Right ventricle myocardium inferior (tissue), 1 donor: Measurements from ENCODE around the gene MAPK6. TPM values are rescaled to one million over a fixed set of nuclear protein-coding genes. Genes with fewer than 3 reads are reported as not detected.
"Not testable (repeated sequence)": the region's sequence is repeated elsewhere in the genome, so short reads cannot be mapped to it uniquely, and the experiment has no call there.

Experiments used
- ATAC-seq: fragments of 200-7000 bp; cut with Tn5 transposase; one replicate; pipeline ENCODE4 v1.9.1; 2020; ENCODE audit warnings: mild to moderate bottlenecking, moderate library complexity
- DNase-seq: peaks from one replicate; pipeline ENCODE4 v3.0.0; 2021; ENCODE audit errors: missing footprints
- intact Hi-C: fragments of 100-400 bp; cut with DNase I; formaldehyde crosslinking; loops from one replicate; pipeline ENCODE4 v1.11.0; 2022
- total RNA-seq: library from RNA; stranded (reverse); fragmentation: NEBNext Ultra II Directional; extraction: Animal tissue kit (Norgen Biotek cat#: 25700); gene quantifications from one replicate; pipeline ENCODE4 v1.2.1, GENCODE V29; 2021
- donor health status: DM: no; HTN: yes; CAD: no; lungs with severe emphysema.

MAPK6 gene
- total RNA-seq, 1 donor from 2014 or later: 22.6 TPM

GRCh38 chr15:52069559-52069958, 50.5 kb downstream of the MAPK6 start:
- intact Hi-C loops: no loop called here
- DNase-seq (no peak), ATAC-seq (no peak)

DNA sequence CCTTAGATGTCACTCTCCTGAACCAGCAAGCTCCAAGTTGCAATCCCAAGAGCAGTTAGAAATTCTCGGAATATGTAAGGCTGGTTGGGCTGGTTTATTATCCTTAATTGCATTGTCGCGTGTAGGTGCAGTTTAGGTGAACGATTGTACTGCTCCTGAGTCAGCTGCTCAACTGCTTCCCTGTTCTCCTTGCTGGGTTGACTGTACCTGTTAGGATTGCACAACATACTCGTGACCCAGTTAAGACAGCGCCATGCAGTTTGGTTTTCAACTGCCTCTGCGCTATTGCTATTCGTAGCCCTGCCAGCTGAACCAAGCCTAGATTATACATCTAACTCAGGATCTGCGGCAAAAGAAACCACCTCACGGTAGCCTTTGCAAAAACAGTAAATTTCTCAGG, 52.6 kb downstream of the MAPK6 start:
- intact Hi-C loops: no loop called here
- DNase-seq (no peak), ATAC-seq (no peak)

DNA sequence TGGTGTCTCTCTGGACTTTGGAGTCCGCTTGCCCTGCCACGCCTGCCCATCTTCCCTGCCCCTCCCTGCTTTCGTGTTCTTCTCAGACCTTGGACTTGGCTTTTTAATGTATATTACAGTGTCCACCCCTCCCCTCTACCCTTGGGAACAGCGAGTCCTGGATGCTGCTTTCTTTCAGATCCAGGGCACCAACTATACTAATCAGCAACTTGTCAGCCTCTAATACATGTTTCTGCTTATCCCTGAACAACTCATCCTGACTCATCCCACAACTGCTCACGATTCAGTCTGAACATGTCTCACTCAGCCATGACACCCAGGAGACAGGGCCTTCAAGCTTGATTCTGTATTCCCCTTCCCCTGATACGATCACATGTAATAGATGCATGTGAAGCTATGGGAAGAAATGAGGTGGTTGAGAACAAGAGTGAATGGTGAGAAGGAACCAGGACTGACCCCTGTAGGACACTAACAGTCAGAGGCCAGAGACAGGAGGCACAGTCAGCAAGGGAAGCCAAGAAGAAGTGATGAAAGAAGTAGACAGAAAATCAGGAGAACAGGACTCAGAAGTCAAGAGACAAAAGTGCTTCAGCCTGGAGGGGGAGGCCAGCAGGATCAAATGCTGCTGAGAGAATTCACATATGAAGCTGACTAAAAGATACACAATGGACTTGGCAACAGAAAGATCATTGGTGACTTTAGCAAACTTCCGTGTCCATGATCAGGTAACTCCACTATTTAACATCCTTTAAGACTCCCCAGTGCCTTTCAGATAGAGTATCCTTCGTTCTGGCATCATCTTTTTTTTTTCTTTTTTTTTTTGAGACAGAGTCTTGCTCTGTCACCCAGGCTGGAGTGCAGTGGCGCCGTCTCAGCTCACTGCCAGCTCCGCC, 58.1 kb downstream of the MAPK6 start:
- no peak for DNase-seq
- intact Hi-C loops: no loop called here
- ATAC-seq: no peak

GRCh38 chr15:52078197-52078875, 59.3 kb downstream of the MAPK6 start:
- intact Hi-C loops: loop anchor here (2.0 kb wide), 1 partner anchor 96 kb away; no protein-coding TSS in a partner anchor
- no peak for ATAC-seq
- no peak for DNase-seq

GRCh38 chr15:52078876-52079700, 60.1 kb downstream of the MAPK6 start:
- peak; percentile 85 for DNase-seq
- peak; percentile 76 for ATAC-seq
- intact Hi-C loops: loop anchor here (2.0 kb wide), 1 partner anchor 96 kb away; no protein-coding TSS in a partner anchor

DNA sequence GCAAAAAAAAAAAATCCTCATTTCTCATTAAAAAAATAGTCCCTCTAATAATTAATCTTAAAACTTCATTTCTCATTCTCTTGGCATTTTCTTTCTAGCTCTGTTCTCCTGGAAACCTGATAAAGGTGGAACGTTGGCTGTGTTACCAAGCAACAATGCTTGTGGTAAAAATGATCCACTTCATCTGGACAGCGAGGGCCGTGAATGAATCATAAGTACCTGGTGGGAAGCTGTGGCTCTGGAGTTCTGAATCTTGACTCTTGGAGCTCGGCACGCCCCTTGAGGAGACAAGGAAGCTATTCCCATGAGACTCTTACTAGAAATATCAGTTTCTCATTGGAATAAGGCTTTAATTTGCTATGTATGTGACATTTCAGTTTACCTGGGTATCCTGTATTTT, 61.0 kb downstream of the MAPK6 start:
- intact Hi-C loops: no loop called here
- no peak for DNase-seq
- ATAC-seq: no peak

DNA sequence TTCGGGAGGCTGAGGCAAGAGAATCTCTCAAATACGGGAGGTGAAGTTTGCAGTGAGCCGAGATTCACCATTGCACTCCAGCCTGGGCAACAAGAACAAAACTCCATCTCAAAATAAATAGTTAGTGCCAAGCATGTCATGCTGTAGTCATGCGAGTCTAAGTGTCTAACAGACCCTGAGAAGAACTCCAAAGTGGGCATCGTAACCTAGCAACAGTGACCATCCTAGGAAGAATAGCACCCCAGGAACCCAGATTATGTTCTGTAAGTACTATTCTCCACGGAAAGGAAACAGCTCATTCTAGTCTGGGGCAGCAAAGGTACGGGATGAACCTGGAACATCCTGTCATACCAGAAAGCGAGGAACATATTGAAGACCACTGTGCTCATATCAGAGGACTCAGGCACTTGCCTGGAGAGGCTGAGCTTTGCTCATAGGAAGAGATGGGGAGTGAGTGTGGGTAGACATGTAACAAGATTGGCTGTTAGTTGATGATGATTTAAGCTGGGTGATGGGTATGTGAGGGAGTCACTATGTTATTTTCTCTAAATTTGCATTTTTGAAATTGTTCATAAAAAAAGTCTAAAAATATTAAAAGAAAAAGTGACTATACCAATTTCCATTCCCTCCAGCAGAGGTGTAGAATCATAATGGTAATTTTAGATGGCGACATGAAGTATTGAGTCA, 61.8 kb downstream of the MAPK6 start:
- DNase-seq (no peak), ATAC-seq (no peak)
- intact Hi-C loops: no loop called here

- DNase-seq: no peak
- no peak for ATAC-seq
- intact Hi-C loops: no loop called here
Observed at GRCh38 chr15:52082197-52083036, 63.4 kb downstream of the MAPK6 start.

DNA sequence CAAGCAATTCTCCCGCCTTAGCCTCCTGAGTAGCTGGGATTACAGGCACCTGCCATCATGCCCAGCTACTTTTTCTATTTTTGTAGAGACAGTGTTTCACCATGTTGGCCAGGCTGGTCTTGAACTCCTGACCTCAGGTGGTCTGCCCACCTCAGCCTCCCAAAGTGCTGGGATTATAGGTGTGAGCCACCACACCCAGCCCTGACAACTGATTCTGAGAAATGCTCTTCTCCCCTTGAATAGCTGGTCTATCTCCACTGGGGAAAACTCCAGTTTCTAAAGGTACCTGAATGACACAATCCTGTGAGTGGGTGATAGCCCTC, 64.0 kb downstream of the MAPK6 start:
- intact Hi-C loops, ATAC-seq, DNase-seq: not testable (repeated sequence)

- intact Hi-C loops: no loop called here
- ATAC-seq (no peak), DNase-seq (no peak)
Observed at GRCh38 chr15:52083603-52084002, 64.6 kb downstream of the MAPK6 start.

DNA sequence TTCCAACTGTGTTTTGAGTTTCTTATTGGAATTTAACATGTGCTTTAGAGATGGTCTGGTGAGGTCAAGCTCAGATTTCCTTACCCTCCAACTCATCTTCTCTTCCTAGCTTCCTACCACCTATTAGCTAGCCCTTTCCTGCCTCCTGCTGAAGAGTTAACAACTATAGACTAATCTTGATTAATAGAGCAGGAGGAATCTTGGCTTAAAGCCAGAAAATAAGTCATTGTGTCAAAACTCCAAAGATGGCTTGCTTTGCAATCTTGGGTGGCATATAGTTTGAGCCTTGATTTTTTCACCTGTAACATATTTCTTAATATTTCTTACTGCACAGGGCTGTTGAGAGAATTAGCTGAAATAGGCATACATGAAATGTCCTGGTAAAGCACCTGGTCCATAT, 66.3 kb downstream of the MAPK6 start:
- ATAC-seq: no peak
- no peak for DNase-seq
- intact Hi-C loops: no loop called here

GRCh38 chr15:52086011-52086786, 67.2 kb downstream of the MAPK6 start:
- intact Hi-C loops: no loop called here
- DNase-seq (no peak), ATAC-seq (no peak)

DNA sequence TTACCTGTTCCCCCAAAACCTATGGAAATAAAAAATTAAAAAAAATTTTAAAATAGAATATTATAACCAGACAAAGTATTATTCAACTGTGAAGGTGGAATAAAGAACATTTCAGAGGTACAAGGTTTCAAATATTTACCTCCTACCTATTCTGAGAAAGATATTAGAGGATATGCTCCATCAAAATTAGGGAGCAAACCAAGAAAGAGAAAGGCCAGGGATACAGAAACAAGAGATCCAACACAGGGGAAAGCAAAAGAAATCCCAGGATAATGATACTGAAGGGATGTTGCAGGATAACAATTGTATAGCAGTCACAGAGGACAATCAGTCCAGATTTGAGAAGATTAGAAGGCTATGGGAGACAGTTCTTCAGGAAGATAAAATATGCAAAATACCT, 71.2 kb downstream of the MAPK6 start:
- intact Hi-C loops: no loop called here
- no peak for ATAC-seq

GRCh38 chr15:52093167-52093538, 74.1 kb downstream of the MAPK6 start:
- ATAC-seq (no peak), DNase-seq (no peak)
- intact Hi-C loops: no loop called here

More for the DNA sequence above, 71.2 kb downstream of the MAPK6 start:
- no peak for DNase-seq

GRCh38 chr15:52093539-52094510, 74.8 kb downstream of the MAPK6 start:
- intact Hi-C loops: no loop called here
- DNase-seq: no peak
- peak; percentile 54 for ATAC-seq
